GM18526 (cell line): ENCODE measurements around the gene HLA-DRA.

Experiments
- POLR2A ChIP-seq: IDR thresholded peaks from 3 replicates; pipeline ENCODE4 v1.6.1; 2011; ENCODE audit not compliant: insufficient read length; ENCODE audit errors: extremely low read depth

HLA-DRA gene

GRCh38 chr6:32439602-32440214 lies at the start of gene HLA-DRA:
Gene HLA-DRA, plus strand, starts transcription at chr6:32439887. Its CDS starts 64 bp downstream, at chr6:32439951.
- peak; percentile 85 for TF ChIP-seq POLR2A

GRCh38 chr6:32391505-32391904 lies 48.2 kb upstream of the HLA-DRA start:
- no peak for TF ChIP-seq POLR2A

GRCh38 chr6:32393665-32394420 lies 45.8 kb upstream of the HLA-DRA start:
- no peak for TF ChIP-seq POLR2A

GRCh38 chr6:32396028-32396427 lies 43.7 kb upstream of the HLA-DRA start:
- TF ChIP-seq POLR2A, result no peak

DNA sequence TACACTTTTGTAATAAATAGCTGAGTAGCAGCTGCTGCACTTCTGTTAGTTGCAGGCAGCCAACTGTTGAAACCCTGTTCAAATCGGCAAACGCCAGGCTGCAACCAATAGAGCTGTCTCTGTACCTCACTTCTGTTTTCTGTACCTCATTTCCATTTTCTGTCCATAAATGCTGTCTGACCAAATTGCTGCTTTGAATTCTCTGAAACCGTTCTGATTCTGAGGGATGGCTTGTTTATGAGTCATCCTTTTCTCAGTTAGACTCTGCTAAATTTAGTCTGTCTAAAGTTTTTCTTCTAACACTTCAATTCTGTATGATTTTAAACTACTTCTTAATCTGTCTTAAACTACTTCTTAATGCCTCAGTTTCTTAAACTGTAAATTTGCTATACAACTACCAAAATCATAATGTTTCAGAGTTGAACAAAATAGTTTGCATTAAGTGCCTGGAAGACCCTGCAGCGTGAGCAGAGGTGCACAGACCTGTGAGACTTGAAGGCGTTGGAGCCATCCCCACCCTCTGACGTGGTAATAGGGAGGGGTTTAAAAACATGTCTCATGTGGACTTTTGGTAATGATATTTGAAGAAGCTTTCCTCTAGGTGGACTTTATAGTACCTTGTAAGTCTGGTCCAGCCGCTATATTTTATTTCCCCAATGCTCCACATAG lies 42.3 kb upstream of the HLA-DRA start:
- TF ChIP-seq POLR2A, result no peak

DNA sequence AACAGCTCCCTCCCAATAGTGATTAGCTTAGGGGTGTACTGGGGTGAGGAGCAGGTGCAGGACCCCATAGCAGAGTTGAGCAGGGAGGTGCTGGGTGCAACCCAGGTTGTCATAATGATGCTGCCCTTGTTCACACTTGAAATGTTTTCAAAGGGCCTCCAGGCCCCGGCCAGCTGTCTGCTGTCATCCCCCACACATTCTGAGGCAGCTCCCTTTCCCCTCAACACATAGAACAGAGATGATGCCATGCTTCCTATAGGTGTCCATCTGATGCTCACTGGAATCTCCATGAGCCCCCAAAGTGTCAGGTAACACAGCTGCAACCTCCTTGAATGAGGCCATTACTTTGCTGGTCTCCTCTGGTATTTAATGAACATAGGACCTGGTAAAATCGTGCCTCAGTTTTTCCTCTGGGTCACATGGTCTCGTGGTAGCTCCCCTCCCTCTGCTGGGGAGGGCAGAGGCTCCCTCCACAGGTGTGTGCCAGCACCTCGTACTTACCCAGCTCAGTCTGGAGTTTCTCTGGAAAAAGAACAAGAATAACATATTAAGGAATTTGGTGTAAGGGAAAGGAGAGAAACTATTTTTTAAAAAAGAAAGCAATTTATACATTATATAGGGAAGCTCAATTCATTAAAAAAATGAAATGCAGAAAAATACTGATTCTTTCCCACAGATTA lies 38.3 kb upstream of the HLA-DRA start:
- no peak for TF ChIP-seq POLR2A

GRCh38 chr6:32402812-32403211 lies 36.9 kb upstream of the HLA-DRA start:
- TF ChIP-seq POLR2A, result no peak

GRCh38 chr6:32405656-32406055 lies 34.0 kb upstream of the HLA-DRA start:
- TF ChIP-seq POLR2A, result no peak

DNA sequence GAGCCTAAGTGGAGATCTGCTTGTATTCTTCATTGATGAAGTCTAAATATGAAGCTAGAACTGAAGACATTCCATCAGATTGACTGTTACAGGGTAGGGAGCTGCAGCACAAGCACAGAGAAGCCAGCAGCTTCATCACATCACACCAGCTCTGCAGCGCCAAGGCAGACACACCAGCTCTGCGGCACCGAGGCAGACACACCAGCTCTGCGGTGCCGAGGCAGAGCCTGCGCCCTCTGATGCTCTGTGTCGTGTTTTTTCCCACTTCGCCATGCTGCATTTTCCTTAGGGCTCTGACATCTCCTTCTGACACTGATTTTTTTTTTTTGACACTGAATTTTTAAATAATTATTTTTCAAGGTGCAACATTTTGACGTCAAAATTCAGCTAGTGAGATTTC lies 33.5 kb upstream of the HLA-DRA start:
- no peak for TF ChIP-seq POLR2A

DNA sequence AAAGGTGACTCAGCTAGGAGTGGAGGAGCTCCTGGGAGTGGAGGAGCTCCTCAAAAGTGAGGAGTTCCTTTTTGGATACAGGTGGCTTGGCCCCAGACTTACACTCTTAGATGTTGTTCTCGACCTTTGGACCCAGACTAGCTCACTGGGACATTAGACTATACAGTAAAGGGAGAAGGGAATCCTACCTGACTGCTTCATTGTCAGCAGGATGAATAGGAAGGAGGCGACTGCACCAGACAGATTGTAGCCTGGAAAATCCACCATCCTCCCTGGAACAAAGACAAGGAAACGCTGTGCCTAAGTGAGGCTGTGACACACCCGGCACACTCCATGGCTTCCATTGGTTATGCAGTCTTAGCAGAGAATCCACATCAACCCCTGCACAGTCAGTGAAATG lies 32.8 kb upstream of the HLA-DRA start, which contains the start of gene BTNL2:
TSS of gene BTNL2 (minus strand) at position 325 of the 400 bp plus-strand sequence. CDS start at position 267, 58 bp downstream.
- TF ChIP-seq POLR2A, result no peak

- no peak for TF ChIP-seq POLR2A
These were observed 28.8 kb upstream of the HLA-DRA start for GRCh38 chr6:32410906-32411305.

GRCh38 chr6:32411566-32412327 lies 27.9 kb upstream of the HLA-DRA start:
- TF ChIP-seq POLR2A, result no peak

DNA sequence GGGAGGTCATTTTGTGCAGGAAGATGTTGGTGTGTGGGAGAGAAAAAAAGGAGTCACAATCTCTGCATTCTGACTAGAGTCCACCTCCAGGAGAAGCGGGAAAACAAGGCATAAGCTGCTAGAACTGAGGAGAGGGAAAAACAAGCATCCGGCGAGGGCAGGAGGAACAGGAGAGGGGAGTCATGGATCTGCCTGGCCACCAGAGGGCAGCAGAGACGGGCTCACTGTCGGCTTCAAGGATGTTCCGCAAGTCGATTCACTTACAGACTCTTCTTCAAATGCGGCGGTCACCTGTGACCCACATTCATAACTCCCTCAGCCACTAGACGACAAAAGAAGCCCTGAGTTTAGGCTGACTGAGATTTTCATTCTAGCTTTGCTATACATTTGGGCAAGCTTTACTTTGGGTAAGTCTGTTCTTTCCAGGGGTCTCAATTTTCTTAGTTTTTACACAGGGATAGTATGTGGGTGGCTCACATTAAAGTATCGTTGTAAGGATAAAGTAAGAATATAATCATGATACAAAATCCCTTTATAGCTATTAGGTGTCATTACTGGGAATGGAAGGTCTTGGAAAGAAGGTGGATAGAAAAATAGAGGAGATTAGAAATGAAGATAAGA lies 26.1 kb upstream of the HLA-DRA start:
- TF ChIP-seq POLR2A, result no peak

GRCh38 chr6:32415521-32416019 lies 24.1 kb upstream of the HLA-DRA start:
- no peak for TF ChIP-seq POLR2A
